Mammary epithelial cell (primary cell): Measurements from ENCODE around the gene CEP85L.

Source experiments
- EZH2 ChIP-seq: IDR thresholded peaks from 2 replicates; pipeline ENCODE4 v1.6.1; 2012; ENCODE audit warnings: low read length, inconsistent platforms, borderline replicate concordance
- TF ChIP-seq, protein P1 (sequence below), 2 donors: IDR thresholded peaks in 1 of 2; conservative IDR thresholded peaks in 1 of 2; 2 replicates each; pipeline ENCODE4 v1.5.1; 2011 to 2012; ENCODE audit warnings: inconsistent platforms in 2 of 2, low read length in 2 of 2, mild to moderate bottlenecking in 2 of 2, control low read depth in 1 of 2, low read depth in 1 of 2; ENCODE audit not compliant: insufficient read depth in 1 of 2; ENCODE audit errors: extremely low read depth in 1 of 2

GRCh38 chr6:118630923-118631322 is 20.5 kb downstream of the CEP85L start:
- TF ChIP-seq, protein P1, sequence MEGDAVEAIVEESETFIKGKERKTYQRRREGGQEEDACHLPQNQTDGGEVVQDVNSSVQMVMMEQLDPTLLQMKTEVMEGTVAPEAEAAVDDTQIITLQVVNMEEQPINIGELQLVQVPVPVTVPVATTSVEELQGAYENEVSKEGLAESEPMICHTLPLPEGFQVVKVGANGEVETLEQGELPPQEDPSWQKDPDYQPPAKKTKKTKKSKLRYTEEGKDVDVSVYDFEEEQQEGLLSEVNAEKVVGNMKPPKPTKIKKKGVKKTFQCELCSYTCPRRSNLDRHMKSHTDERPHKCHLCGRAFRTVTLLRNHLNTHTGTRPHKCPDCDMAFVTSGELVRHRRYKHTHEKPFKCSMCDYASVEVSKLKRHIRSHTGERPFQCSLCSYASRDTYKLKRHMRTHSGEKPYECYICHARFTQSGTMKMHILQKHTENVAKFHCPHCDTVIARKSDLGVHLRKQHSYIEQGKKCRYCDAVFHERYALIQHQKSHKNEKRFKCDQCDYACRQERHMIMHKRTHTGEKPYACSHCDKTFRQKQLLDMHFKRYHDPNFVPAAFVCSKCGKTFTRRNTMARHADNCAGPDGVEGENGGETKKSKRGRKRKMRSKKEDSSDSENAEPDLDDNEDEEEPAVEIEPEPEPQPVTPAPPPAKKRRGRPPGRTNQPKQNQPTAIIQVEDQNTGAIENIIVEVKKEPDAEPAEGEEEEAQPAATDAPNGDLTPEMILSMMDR (conservative IDR thresholded peaks at IDR 0.05 in 1 of 2, IDR thresholded peaks at IDR 0.05 in 1 of 2; ENCODE audit: extremely low read depth in 1 of 2, insufficient read depth in 1 of 2, low read depth in 1 of 2, low read length in 2 of 2), result no peak
- TF ChIP-seq EZH2, result no peak
